ENCODE results near the gene CADM2. TPM values are rescaled to one million over a fixed set of nuclear protein-coding genes. Genes with fewer than 3 reads are reported as not detected.

Gene CADM2
- total RNA-seq, 1 experiment from 2014 or later: 0.47 TPM

- no peak overlapping the region for H2AFZ ChIP-seq (ENCODE audit: low read length)
- H4K20me1 ChIP-seq (ENCODE audit: low read length): no peaks in the 10 kb centered on the region
- H3K27me3 ChIP-seq (ENCODE audit: low read length): no peaks in the 10 kb centered on the region
- H3K9ac ChIP-seq (ENCODE audit: low read length): no peak overlapping the region
- no peaks in the 10 kb centered on the region for H3K9me3 ChIP-seq (ENCODE audit: low read length)
- ChIA-PET CTCF (no interaction called here), POLR2A (ENCODE audit: unreplicated experiment) (no interaction called here)
- no peak overlapping the region for H3K4me3 ChIP-seq (ENCODE audit: low read length)
- DNase-seq (no peak), ATAC-seq (no peak)
- H3K79me2 ChIP-seq (ENCODE audit: low read length): no peaks in the 10 kb centered on the region
- H3K36me3 ChIP-seq (ENCODE audit: low read depth, low read length): no peaks in the 10 kb centered on the region
- H3K27ac ChIP-seq (ENCODE audit: low read length): no peak overlapping the region
- no TSS peak for BruUV-seq (replicated peaks)
- no peak overlapping the region for H3K4me2 ChIP-seq (ENCODE audit: low read length)
- TF ChIP-seq, protein P1, sequence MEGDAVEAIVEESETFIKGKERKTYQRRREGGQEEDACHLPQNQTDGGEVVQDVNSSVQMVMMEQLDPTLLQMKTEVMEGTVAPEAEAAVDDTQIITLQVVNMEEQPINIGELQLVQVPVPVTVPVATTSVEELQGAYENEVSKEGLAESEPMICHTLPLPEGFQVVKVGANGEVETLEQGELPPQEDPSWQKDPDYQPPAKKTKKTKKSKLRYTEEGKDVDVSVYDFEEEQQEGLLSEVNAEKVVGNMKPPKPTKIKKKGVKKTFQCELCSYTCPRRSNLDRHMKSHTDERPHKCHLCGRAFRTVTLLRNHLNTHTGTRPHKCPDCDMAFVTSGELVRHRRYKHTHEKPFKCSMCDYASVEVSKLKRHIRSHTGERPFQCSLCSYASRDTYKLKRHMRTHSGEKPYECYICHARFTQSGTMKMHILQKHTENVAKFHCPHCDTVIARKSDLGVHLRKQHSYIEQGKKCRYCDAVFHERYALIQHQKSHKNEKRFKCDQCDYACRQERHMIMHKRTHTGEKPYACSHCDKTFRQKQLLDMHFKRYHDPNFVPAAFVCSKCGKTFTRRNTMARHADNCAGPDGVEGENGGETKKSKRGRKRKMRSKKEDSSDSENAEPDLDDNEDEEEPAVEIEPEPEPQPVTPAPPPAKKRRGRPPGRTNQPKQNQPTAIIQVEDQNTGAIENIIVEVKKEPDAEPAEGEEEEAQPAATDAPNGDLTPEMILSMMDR (conservative IDR thresholded peaks at IDR 0.05; ENCODE audit: low read depth, low read length): no peak
- no peaks in the 10 kb centered on the region for H3F3A ChIP-seq (ENCODE audit: low read length, unreplicated experiment)
- peaks cover 9% of the 10 kb centered on the region for H3K4me1 ChIP-seq (ENCODE audit: insufficient read depth, low read length)
- no peaks in the 10 kb centered on the region; the same call in 1 of the 2 replicates for H3K9me2 ChIP-seq (replicated peaks; ENCODE audit: low read length)
- intact Hi-C loops (cut with micrococcal nuclease): no loop called here
Measured at GRCh38 chr3:85709346-85709892, 750.6 kb downstream of the CADM2 start.

- H3K9ac ChIP-seq (ENCODE audit: low read length): no peak overlapping the region
- H3K79me2 ChIP-seq (ENCODE audit: low read length): no peaks in the 10 kb centered on the region
- TF ChIP-seq, protein P1 (conservative IDR thresholded peaks at IDR 0.05; ENCODE audit: low read depth, low read length): no peak
- TF ChIP-seq EZH2phosphoT487 (IDR thresholded peaks at IDR 0.05; ENCODE audit: borderline replicate concordance, low read length): no peak
- TF ChIP-seq EZH2 (IDR thresholded peaks at IDR 0.05; ENCODE audit: low read length, unreplicated experiment): no peak
- no peaks in the 10 kb centered on the region; the same call in 1 of the 2 replicates for H3K9me2 ChIP-seq (replicated peaks; ENCODE audit: low read length)
- ATAC-seq (peak; percentile 76), DNase-seq (peak; percentile 72)
- ChIA-PET POLR2A (ENCODE audit: unreplicated experiment) (no interaction called here), CTCF (no interaction called here)
- H2AFZ ChIP-seq (ENCODE audit: low read length): peak overlapping the region; percentile 27; the same call in 1 of the 2 replicates
- intact Hi-C loops (cut with micrococcal nuclease): no loop called here
- no peaks in the 10 kb centered on the region for H3K27me3 ChIP-seq (ENCODE audit: low read length)
- no peaks in the 10 kb centered on the region for H4K20me1 ChIP-seq (ENCODE audit: low read length)
- H3K9me3 ChIP-seq (ENCODE audit: low read length): no peaks in the 10 kb centered on the region
- no peaks in the 10 kb centered on the region for H3K36me3 ChIP-seq (ENCODE audit: low read depth, low read length)
- no TSS peak for BruUV-seq (replicated peaks)
- no peak overlapping the region for H3K4me3 ChIP-seq (ENCODE audit: low read length)
- peaks cover 9% of the 10 kb centered on the region for H3K4me1 ChIP-seq (ENCODE audit: insufficient read depth, low read length)
- H3K27ac ChIP-seq (ENCODE audit: low read length): no peak overlapping the region
- no peak overlapping the region for H3K4me2 ChIP-seq (ENCODE audit: low read length)
- no peaks in the 10 kb centered on the region for H3F3A ChIP-seq (ENCODE audit: low read length, unreplicated experiment)
Measured at GRCh38 chr3:85710490-85710889, 751.7 kb downstream of the CADM2 start.

DNA sequence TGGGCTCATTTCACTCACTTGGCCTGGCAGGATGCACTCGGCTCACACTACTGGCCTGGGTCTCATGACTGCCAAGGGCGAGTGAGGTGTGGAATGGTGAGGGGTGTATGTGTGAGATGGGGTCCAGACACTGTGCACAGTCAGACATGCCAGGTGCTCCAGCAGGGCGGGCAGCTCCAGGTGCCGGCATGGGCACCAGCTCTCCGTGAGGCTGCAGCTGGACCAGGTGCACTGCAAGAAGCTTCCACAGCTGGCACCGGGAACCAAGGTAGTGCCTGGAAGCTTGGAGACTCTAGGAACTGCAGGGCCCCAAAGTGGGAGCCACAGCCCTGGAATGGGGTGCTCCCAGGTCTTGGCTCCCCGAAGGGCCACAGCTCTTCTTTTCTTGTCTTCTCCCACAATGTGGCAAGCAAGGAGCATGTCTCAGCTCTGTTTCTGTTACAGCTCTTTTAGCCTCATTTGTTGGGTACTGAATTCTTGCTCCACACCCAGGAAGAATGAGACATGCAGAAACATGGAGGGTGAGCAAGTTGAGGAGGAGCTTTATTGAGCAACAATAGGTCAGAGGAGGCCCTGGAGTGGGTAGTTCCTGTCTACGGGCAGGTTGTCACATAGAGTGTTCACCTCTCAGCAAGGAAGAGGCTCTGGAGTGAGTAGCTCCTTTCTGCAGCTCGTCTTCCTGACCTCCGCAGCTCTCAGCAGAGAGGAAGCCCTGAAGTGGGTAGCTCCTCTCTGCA lies 762.8 kb downstream of the CADM2 start:
- H3K4me3 ChIP-seq (ENCODE audit: low read length): no peak overlapping the region
- POLR2A ChIA-PET (ENCODE audit: unreplicated experiment): no interaction called here
- BruUV-seq (replicated peaks): no TSS peak
- H3K9me2 ChIP-seq (replicated peaks; ENCODE audit: low read length): no peaks in the 10 kb centered on the region
- H3K9ac ChIP-seq (ENCODE audit: low read length): no peak overlapping the region
- H3K36me3 ChIP-seq (ENCODE audit: low read depth, low read length): no peaks in the 10 kb centered on the region
- no peaks in the 10 kb centered on the region for H3K79me2 ChIP-seq (ENCODE audit: low read length)
- no peak for TF ChIP-seq EZH2phosphoT487 (IDR thresholded peaks at IDR 0.05; ENCODE audit: borderline replicate concordance, low read length)
- TF ChIP-seq, protein P1 (conservative IDR thresholded peaks at IDR 0.05; ENCODE audit: low read depth, low read length): no peak
- TF ChIP-seq EZH2 (IDR thresholded peaks at IDR 0.05; ENCODE audit: low read length, unreplicated experiment): no peak
- H3K27me3 ChIP-seq (ENCODE audit: low read length): no peaks in the 10 kb centered on the region
- no peak overlapping the region for H3K27ac ChIP-seq (ENCODE audit: low read length)
- H3F3A ChIP-seq (ENCODE audit: low read length, unreplicated experiment): peaks cover 7% of the 10 kb centered on the region
- H2AFZ ChIP-seq (ENCODE audit: low read length): no peak overlapping the region
- peaks cover 22% of the 10 kb centered on the region for H3K4me1 ChIP-seq (ENCODE audit: insufficient read depth, low read length)
- DNase-seq (no peak), ATAC-seq (no peak)
- 0 out of 2 replicates have a peak, but pooled peaks cover 7% of the 10 kb centered on the region for H3K9me3 ChIP-seq (ENCODE audit: low read length)
- H3K4me2 ChIP-seq (ENCODE audit: low read length): no peak overlapping the region
- intact Hi-C loops (cut with micrococcal nuclease): no loop called here
- no peaks in the 10 kb centered on the region for H4K20me1 ChIP-seq (ENCODE audit: low read length)
- CTCF ChIA-PET: no interaction called here
